ENCODE results near the gene KCNJ13. TPM values are rescaled to one million over a fixed set of nuclear protein-coding genes. Genes with fewer than 3 reads are reported as not detected.
"Not testable (repeated sequence)": the region's sequence is repeated elsewhere in the genome, so short reads cannot be mapped to it uniquely, and the experiment has no call there.

Gene KCNJ13
- total RNA-seq, 1 donor from 2014 or later = not detected

GRCh38 chr2:232772531-232772930 is 3.8 kb downstream of the KCNJ13 start:
- ATAC-seq (no peak), DNase-seq (ENCODE audit: missing footprints) (no peak)
- intact Hi-C loops (cut with DNase I) = no loop called here

- intact Hi-C loops (cut with DNase I) = no loop called here
- ATAC-seq (no peak), DNase-seq (ENCODE audit: missing footprints) (no peak)
These were observed 4.5 kb downstream of the KCNJ13 start for GRCh38 chr2:232771870-232772269.

DNA sequence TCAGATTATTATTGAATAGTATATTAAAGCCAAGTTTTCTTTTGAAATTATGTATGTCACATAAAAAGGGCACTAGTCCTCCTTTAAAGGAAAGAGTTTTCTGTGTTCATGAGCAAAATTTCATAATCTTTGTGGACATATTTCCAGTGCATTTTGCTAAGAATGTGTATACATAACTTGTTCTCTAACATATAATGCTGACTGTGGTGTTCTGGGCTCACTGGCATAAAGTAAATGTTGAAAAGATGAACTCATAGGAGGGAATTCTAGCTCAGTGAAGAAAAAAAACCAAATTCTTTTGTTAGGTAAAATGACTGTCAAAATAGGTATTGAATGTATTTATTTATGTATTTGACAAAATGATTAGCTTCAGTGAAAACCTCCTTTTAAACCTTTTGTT is 6.2 kb downstream of the KCNJ13 start:
- DNase-seq (ENCODE audit: missing footprints) = no peak
- intact Hi-C loops (cut with DNase I) = no loop called here
- ATAC-seq = no peak

DNA sequence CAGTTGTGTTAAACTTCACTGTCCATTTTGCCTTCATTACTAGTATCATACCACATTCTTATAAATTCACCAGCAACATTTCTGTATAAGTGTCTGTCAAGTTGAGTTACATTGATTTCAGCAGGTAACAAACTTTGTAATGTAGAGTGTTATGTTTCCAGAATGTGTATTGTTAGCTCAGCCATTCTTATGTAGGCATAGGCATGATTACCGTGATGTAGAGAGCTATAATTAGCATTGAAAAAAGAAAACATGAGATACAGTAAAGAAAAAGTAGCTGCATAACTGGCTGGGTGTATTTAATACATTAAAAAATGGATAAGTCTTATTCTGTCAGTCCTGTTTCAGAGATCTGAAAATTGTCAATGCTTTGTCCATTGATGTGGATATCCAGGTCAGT is 8.5 kb downstream of the KCNJ13 start:
- intact Hi-C loops (cut with DNase I) = no loop called here
- no peak for DNase-seq (ENCODE audit: missing footprints)
- no peak for ATAC-seq

DNA sequence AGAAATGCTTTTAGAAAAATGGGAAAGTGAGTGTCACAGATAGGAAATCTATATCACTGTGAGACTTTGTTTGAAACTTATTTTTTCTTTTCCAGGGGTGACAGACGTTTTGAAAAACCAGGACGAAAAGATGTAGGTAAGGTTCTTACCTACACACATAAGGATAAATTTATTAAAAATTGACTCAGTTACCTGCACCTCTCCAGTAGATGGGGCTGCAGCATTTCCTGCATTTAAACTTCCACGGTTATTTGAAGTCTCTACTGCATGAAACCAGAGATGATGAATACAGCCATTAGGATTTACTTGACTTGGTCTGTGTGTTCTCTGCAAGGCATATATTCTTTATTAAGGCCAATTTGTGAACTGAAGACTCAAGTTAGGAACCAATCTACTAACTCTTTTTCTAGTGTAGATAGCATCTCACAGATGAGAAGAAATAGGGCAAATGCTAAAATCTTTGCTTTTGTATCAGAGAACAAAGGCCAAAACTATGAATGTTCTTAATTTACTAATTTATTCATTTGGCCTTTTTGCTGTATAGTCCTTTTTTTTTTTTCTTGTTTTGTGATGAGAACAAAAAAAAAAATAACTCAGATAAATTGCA is 15.0 kb downstream of the KCNJ13 start:
- intact Hi-C loops (cut with DNase I) = no loop called here

DNA sequence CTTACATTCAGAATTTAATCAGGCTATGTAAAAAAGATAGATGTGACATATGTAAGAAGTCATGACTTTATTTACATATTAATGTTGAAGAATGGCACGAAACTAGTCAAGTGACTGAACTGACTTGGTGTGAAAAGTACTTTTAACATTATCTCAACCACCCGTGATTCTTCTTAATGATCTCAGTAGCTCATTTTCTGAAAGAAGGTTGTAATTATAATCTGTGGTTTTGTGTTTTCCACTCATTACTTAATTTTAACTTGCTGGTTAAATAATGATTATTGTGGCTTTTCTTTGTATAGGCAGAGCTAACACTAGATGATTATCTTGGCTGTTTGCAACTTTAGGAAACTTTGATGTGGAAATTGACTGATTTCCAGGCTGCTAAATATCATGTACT is 18.5 kb downstream of the KCNJ13 start:
- intact Hi-C loops (cut with DNase I) = no loop called here
- ATAC-seq = no peak
- DNase-seq (ENCODE audit: missing footprints) = no peak

More for the DNA sequence above, 15.0 kb downstream of the KCNJ13 start:
- ATAC-seq = no peak
- DNase-seq (ENCODE audit: missing footprints) = no peak

DNA sequence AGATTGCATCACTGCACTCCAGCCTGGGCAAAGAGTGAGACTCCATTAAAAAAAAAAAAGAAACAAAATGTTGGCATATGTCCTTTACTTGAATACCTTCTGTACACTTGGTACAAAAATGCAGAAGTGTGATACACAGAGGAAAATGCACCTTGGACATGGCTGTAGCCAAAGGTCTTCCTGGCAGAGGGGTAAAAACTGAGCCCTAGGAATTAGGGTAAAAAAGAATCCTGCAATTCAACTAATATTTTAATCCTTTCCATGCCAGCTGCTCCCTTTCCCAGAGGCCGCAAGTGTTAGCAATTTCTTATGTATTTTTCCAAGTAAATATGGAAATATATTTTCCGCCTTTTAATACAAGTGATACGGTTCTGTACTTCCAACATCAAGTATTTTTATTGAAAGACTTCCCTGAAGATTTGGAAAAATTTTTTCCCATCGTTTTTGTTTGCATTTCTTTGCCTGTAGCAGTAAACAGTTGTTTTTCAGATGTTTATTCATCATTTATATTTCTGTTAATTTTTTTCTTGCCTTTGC is 26.2 kb downstream of the KCNJ13 start:
- ATAC-seq (no peak), DNase-seq (ENCODE audit: missing footprints) (no peak)
- intact Hi-C loops (cut with DNase I) = no loop called here

DNA sequence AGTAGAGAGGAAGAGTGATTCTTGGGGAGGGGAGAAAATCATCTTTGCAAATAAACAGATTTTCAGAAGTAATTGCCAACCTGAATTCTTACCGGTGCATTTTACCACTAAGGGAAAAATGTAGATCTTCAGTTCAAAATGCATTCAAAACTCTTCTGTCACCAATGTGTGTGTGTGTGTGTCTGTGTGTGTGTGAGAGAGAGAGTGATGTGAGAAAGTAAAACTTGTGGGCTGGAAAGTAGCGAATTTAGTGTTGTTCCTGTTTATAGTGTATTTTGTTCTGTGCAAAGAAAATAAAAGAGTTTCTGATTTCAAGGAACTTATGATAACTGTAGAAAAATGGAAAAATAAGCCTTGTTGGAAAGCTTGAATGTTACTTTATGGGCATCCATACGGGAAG is 27.0 kb downstream of the KCNJ13 start:
- DNase-seq (ENCODE audit: missing footprints) = no peak
- ATAC-seq = no peak
- intact Hi-C loops (cut with DNase I) = no loop called here

GRCh38 chr2:232748038-232748437 is 28.3 kb downstream of the KCNJ13 start:
- DNase-seq (ENCODE audit: missing footprints) (no peak), ATAC-seq (no peak)
- intact Hi-C loops (cut with DNase I) = no loop called here

- DNase-seq (ENCODE audit: missing footprints) (no peak), ATAC-seq (no peak)
- intact Hi-C loops (cut with DNase I) = no loop called here
These were observed 31.4 kb downstream of the KCNJ13 start for GRCh38 chr2:232744963-232745362.

DNA sequence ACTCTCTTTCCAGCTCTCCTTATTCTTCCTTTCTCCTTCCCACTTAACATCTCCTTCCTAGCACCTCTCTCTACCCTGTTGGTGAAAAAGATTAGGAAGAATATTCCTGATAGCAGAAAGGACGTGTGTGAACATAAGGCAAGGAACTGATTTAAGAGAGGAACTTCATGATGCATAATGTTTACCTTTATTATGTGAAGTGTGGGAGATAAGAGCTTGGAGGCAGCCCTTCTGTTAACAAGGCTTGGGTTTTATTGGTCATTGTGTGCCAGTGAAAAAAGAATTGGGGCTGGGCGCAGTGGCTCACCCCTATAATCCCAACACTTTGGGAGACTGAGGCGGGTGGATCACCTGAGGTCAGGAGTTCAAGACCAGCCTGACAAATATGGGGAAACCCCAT is 34.4 kb downstream of the KCNJ13 start:
- intact Hi-C loops (cut with DNase I) = no loop called here
- DNase-seq (ENCODE audit: missing footprints) (no peak), ATAC-seq (no peak)

- intact Hi-C loops (cut with DNase I) = no loop called here
- DNase-seq (ENCODE audit: missing footprints) (no peak), ATAC-seq (no peak)
These were observed 35.1 kb downstream of the KCNJ13 start for GRCh38 chr2:232741294-232741693.

DNA sequence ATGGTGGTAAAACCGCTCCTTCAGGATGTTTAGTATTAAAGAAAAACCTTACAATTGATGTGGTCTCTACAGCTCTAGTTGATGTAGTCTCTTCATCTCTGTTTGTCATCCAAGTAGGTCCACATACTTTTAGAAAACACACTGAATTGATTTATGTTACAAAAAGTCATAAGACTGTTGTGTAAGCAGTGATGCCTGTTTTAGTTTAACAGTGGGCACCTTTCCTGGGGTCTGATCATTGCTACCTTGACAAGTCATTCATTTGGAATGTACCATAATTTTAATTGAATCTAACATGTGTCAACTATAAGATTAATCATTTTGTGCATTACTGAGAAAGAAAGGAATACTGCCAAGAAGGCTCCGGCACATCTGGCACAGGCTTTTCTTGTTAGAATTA is 44.9 kb downstream of the KCNJ13 start:
- DNase-seq (ENCODE audit: missing footprints) = no peak
- no peak for ATAC-seq
- intact Hi-C loops (cut with DNase I) = no loop called here

- ATAC-seq = no peak
- intact Hi-C loops (cut with DNase I) = no loop called here
These were observed 47.6 kb downstream of the KCNJ13 start for GRCh38 chr2:232728785-232729184.

DNA sequence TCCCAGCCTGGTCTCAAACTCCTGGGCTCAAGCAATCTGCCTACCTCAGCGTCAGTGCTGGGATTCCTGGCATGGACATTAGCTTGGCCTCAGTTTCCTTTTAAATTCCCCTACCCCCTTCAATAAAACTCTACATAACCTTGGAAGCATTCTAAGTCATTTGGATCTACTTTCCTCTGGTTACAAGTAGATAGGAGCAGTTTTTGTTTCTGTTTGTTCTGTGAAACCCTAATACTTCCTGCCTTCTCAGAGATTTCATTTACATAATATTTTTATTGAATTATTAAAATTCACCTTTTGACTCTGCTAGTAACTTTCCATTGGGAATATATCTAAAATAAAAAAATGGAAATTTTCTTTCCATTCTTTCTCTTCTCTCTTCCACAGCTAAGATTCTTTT is 53.3 kb downstream of the KCNJ13 start:
- no peak for ATAC-seq
- intact Hi-C loops (cut with DNase I) = no loop called here

More at GRCh38 chr2:232728785-232729184, 47.6 kb downstream of the KCNJ13 start:
- DNase-seq (ENCODE audit: missing footprints) = no peak

GRCh38 chr2:232721882-232722281 is 54.5 kb downstream of the KCNJ13 start:
- intact Hi-C loops (cut with DNase I) = no loop called here
- DNase-seq (ENCODE audit: missing footprints) (no peak), ATAC-seq (no peak)

More for the DNA sequence above, 53.3 kb downstream of the KCNJ13 start:
- DNase-seq (ENCODE audit: missing footprints) = no peak

GRCh38 chr2:232721261-232721660 is 55.1 kb downstream of the KCNJ13 start:
- intact Hi-C loops (cut with DNase I) = no loop called here
- no peak for ATAC-seq

DNA sequence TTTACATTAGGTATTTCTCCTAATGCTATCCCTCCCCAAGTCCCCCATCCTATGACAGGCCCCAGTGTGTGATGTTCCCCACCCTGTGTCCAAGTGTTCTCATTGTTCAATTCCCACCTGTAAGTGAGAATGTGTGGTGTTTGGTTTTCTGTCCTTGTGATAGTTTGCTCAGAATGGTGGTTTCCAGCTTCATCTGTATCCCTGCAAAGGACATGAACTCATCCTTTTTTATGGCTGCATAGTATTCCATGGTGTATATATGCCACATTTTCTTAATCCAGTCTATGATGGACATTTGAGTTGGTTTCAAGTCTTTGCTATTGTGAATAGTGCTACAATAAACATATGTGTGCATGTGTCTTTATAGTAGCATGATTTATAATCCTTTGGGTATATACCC is 56.3 kb downstream of the KCNJ13 start:
- intact Hi-C loops (cut with DNase I); ATAC-seq; DNase-seq (ENCODE audit: missing footprints): not testable (repeated sequence)

More at GRCh38 chr2:232721261-232721660, 55.1 kb downstream of the KCNJ13 start:
- DNase-seq (ENCODE audit: missing footprints) = no peak

Data from Right ventricle myocardium inferior (tissue), 1 donor.